Astrocyte (in vitro differentiated cells and primary cell): ENCODE measurements around the gene ICA1.

ENCODE experiments used
- CTCF ChIP-seq: IDR thresholded peaks from 2 replicates; pipeline ENCODE4 v1.5.1; 2011; ENCODE audit warnings: low read depth, mild to moderate bottlenecking, inconsistent platforms, low read length, moderate library complexity; ENCODE audit not compliant: insufficient read depth
- EZH2 ChIP-seq: IDR thresholded peaks from 2 replicates; pipeline ENCODE4 v1.6.1; 2012; ENCODE audit warnings: mild to moderate bottlenecking, low read length, inconsistent platforms; ENCODE audit not compliant: insufficient read depth

GRCh38 chr7:8290645-8291308, 28.8 kb upstream of the ICA1 start:
- TF ChIP-seq EZH2 (no peak), CTCF (no peak)
